HEK293T (cell line): Measurements from ENCODE around the gene TES.

Experiments
- CTCF ChIA-PET: fragments of 350-600 bp; formaldehyde crosslinking; extraction: SDS; loops from one replicate; lab custom pipeline; 2021; ENCODE audit warnings: antibody characterized with exemption, inconsistent platforms; lab: Yijun Ruan, JAX
- POLR2A ChIA-PET: fragments of 350-600 bp; formaldehyde crosslinking; extraction: SDS; loops from one replicate; lab custom pipeline; 2020; ENCODE audit warnings: antibody characterized with exemption, inconsistent platforms; lab: Yijun Ruan, JAX
- DNase-seq: peaks from one replicate; pipeline ENCODE4 v3.0.0; 2012; ENCODE audit warnings: mixed read lengths; ENCODE audit errors: extremely low spot score
- ARNT ChIP-seq: fragments of 450-650 bp; IDR thresholded peaks from 2 replicates; pipeline ENCODE4 v1.6.1; 2017; ENCODE audit warnings: mild to moderate bottlenecking
- BHLHE40 ChIP-seq: fragments of 450-650 bp; IDR thresholded peaks from 2 replicates; pipeline ENCODE4 v1.6.1; 2016; ENCODE audit warnings: mild to moderate bottlenecking, moderate library complexity, borderline replicate concordance
- CTBP1 ChIP-seq: fragments of 450-650 bp; IDR thresholded peaks from 2 replicates; pipeline ENCODE4 v1.6.1; 2016; ENCODE audit warnings: borderline replicate concordance
- ELF4 ChIP-seq: fragments of 450-650 bp; IDR thresholded peaks from 2 replicates; pipeline ENCODE4 v1.6.1; 2017; ENCODE audit warnings: antibody characterized with exemption
- FOXA1 ChIP-seq: fragments of 450-650 bp; IDR thresholded peaks from 2 replicates; pipeline ENCODE4 v1.6.1; 2016; ENCODE audit warnings: mild to moderate bottlenecking
- FOXK2 ChIP-seq: fragments of 450-650 bp; IDR thresholded peaks from 2 replicates; pipeline ENCODE4 v1.6.1; 2016; ENCODE audit warnings: mild to moderate bottlenecking
- FOXM1 ChIP-seq: fragments of 450-650 bp; IDR thresholded peaks from 2 replicates; pipeline ENCODE4 v1.6.1; 2017; ENCODE audit warnings: mild to moderate bottlenecking, borderline replicate concordance
- HDGF ChIP-seq: fragments of 450-650 bp; IDR thresholded peaks from 2 replicates; pipeline ENCODE4 v1.6.1; 2017; ENCODE audit warnings: antibody characterized with exemption, borderline replicate concordance
- L3MBTL2 ChIP-seq: fragments of 450-650 bp; conservative IDR thresholded peaks from 2 replicates; pipeline ENCODE4 v1.6.1; 2016; ENCODE audit warnings: mild to moderate bottlenecking
- LEF1 ChIP-seq: fragments of 450-650 bp; IDR thresholded peaks from 2 replicates; pipeline ENCODE4 v1.6.1; 2017; ENCODE audit warnings: mild to moderate bottlenecking, borderline replicate concordance
- NFRKB ChIP-seq: fragments of 450-650 bp; IDR thresholded peaks from 2 replicates; pipeline ENCODE4 v1.6.1; 2016; ENCODE audit warnings: mild to moderate bottlenecking, moderate library complexity
- PKNOX1 ChIP-seq: fragments of 450-650 bp; IDR thresholded peaks from 2 replicates; pipeline ENCODE4 v1.6.1; 2016
- SP1 ChIP-seq: fragments of 450-650 bp; IDR thresholded peaks from 2 replicates; pipeline ENCODE4 v1.6.1; 2017
- SUZ12 ChIP-seq: fragments of 450-650 bp; IDR thresholded peaks from 2 replicates; pipeline ENCODE4 v1.6.1; 2016; ENCODE audit warnings: mild to moderate bottlenecking
- TARDBP ChIP-seq: fragments of 450-650 bp; IDR thresholded peaks from 2 replicates; pipeline ENCODE4 v1.6.1; 2016
- ZNF384 ChIP-seq: fragments of 450-650 bp; IDR thresholded peaks from 2 replicates; pipeline ENCODE4 v1.6.1; 2016

Gene TES

GRCh38 chr7:116249969-116250553, 39.7 kb downstream of the TES start:
- TF ChIP-seq SP1 (no peak), FOXM1 (no peak), TARDBP (no peak), FOXA1 (no peak), LEF1 (no peak), L3MBTL2 (no peak), ELF4 (no peak), ARNT (no peak), NFRKB (no peak)
- ChIA-PET CTCF (no interaction called here), POLR2A (no interaction called here)
- DNase-seq: peak; percentile 58

GRCh38 chr7:116251675-116252074, 41.3 kb downstream of the TES start:
- DNase-seq: no peak
- ChIA-PET CTCF (interaction anchor here (1.3 kb wide), 1 partner anchor 340 kb away, joined by 3 read pairs; no protein-coding TSS in a partner anchor), POLR2A (no interaction called here)
- TF ChIP-seq ARNT (no peak), SUZ12 (no peak), LEF1 (no peak), SP1 (no peak), NFRKB (no peak), FOXM1 (no peak), BHLHE40 (no peak), ELF4 (no peak), HDGF (no peak), ZNF384 (no peak), L3MBTL2 (no peak), TARDBP (no peak), FOXK2 (no peak), FOXA1 (no peak), PKNOX1 (no peak), CTBP1 (no peak)

GRCh38 chr7:116252249-116252648, 41.9 kb downstream of the TES start:
- CTCF ChIA-PET: no interaction called here
- DNase-seq: no peak
- POLR2A ChIA-PET: no interaction called here
- TF ChIP-seq TARDBP: no peak
- no peak for TF ChIP-seq ARNT
- TF ChIP-seq L3MBTL2: no peak
- no peak for TF ChIP-seq FOXK2
- no peak for TF ChIP-seq NFRKB
- no peak for TF ChIP-seq LEF1
- no peak for TF ChIP-seq BHLHE40
- TF ChIP-seq FOXM1: no peak
- no peak for TF ChIP-seq ZNF384
- no peak for TF ChIP-seq HDGF
- TF ChIP-seq FOXA1: no peak
- no peak for TF ChIP-seq PKNOX1
- no peak for TF ChIP-seq SUZ12
- TF ChIP-seq CTBP1: no peak
- TF ChIP-seq ELF4: no peak
- no peak for TF ChIP-seq SP1

GRCh38 chr7:116257156-116257555, 46.8 kb downstream of the TES start:
- no peak for DNase-seq
- ChIA-PET CTCF (interaction anchor here (0.7 to 2.3 kb wide), 3 partner anchors 212 to 288 kb away, joined by 3 to 5 read pairs (median 5); no protein-coding TSS in a partner anchor), POLR2A (interaction anchor here (0.6 kb wide), 1 partner anchor 269 kb away, joined by 3 read pairs; no protein-coding TSS in a partner anchor)
- TF ChIP-seq FOXM1: no peak

- ChIA-PET CTCF (interaction anchor here (0.5 to 2.3 kb wide), 10 partner anchors 13 to 333 kb away, joined by 3 to 9 read pairs (median 4); no protein-coding TSS in a partner anchor), POLR2A (no interaction called here)
- TF ChIP-seq L3MBTL2 (no peak), CTBP1 (no peak), LEF1 (no peak), HDGF (no peak), BHLHE40 (no peak), PKNOX1 (no peak), FOXK2 (no peak), ZNF384 (no peak)
- DNase-seq: peak; percentile 41
Measured at GRCh38 chr7:116258734-116259133, 48.4 kb downstream of the TES start.

- POLR2A ChIA-PET: interaction anchor here (1.1 kb wide), 1 partner anchor 267 kb away, joined by 3 read pairs; no protein-coding TSS in a partner anchor
- CTCF ChIA-PET: interaction anchor here (0.6 to 2.3 kb wide), 10 partner anchors 13 to 332 kb away, joined by 3 to 9 read pairs (median 3); no protein-coding TSS in a partner anchor
- peak; percentile 36; the same call in 1 of the 2 replicates for TF ChIP-seq ZNF384
- TF ChIP-seq PKNOX1: no peak
- no peak for DNase-seq
Measured at GRCh38 chr7:116259156-116259870, 49.0 kb downstream of the TES start.
